HepG2 (cell line): Measurements from ENCODE around the gene KANSL1. TPM values are rescaled to one million over a fixed set of nuclear protein-coding genes. Genes with fewer than 3 reads are reported as not detected.

Experiments used
- ATAD3A ChIP-seq: sonication (generic); formaldehyde crosslinking; IDR thresholded peaks from 2 replicates; pipeline ENCODE4 v1.4.0; 2020; ENCODE audit warnings: missing genetic modification reagents
- CREBL2 ChIP-seq: sonication (generic); formaldehyde crosslinking; IDR thresholded peaks from 2 replicates; pipeline ENCODE4 v1.8.1; 2023; ENCODE audit warnings: missing genetic modification reagents, mild to moderate bottlenecking, borderline replicate concordance
- DMAP1 ChIP-seq: IDR thresholded peaks from 2 replicates; pipeline ENCODE4 v1.6.1; 2016
- HMG20B ChIP-seq: conservative IDR thresholded peaks from 2 replicates; pipeline ENCODE4 v1.6.1; 2016; ENCODE audit warnings: missing genetic modification reagents, missing compliant biosample characterization
- KAT8 ChIP-seq: IDR thresholded peaks from 2 replicates; pipeline ENCODE4 v1.6.1; 2016; ENCODE audit warnings: missing genetic modification reagents, missing compliant biosample characterization
- NFIC ChIP-seq: IDR thresholded peaks from 2 replicates; pipeline ENCODE4 v1.6.1; 2012; ENCODE audit warnings: mild to moderate bottlenecking, low read length, inconsistent platforms
- NRL ChIP-seq: sonication (generic); formaldehyde crosslinking; IDR thresholded peaks from 2 replicates; pipeline ENCODE4 v1.5.0; 2020; ENCODE audit warnings: missing genetic modification reagents, mild to moderate bottlenecking, moderate library complexity, borderline replicate concordance
- POLR2A ChIP-seq, 2 experiments: IDR thresholded peaks; 2 replicates each; pipeline ENCODE4 v1.6.1; 2011; ENCODE audit warnings: low read depth in 2 of 2, low read length in 2 of 2, mild to moderate bottlenecking in 1 of 2, moderate library complexity in 1 of 2; ENCODE audit not compliant: insufficient read depth in 1 of 2
- PRPF4 ChIP-seq: fragments of 200-400 bp; formaldehyde crosslinking; IDR thresholded peaks from 2 replicates; pipeline ENCODE4 v1.6.1; 2016; ENCODE audit warnings: low read length, low read depth; ENCODE audit not compliant: poor library complexity, severe bottlenecking
- RARA ChIP-seq: IDR thresholded peaks from 2 replicates; pipeline ENCODE4 v1.6.1; 2016; ENCODE audit warnings: missing genetic modification reagents, missing compliant biosample characterization
- RELA ChIP-seq: sonication (generic); formaldehyde crosslinking; IDR thresholded peaks from 2 replicates; pipeline ENCODE4 v1.4.0; 2020; ENCODE audit warnings: missing genetic modification reagents
- RFX1 ChIP-seq: fragments of 450-650 bp; IDR thresholded peaks from 2 replicates; pipeline ENCODE4 v1.6.1; 2017
- SMARCC2 ChIP-seq: fragments of 450-650 bp; IDR thresholded peaks from 2 replicates; pipeline ENCODE4 v1.6.1; 2017; ENCODE audit warnings: antibody characterized with exemption, mild to moderate bottlenecking
- SMARCE1 ChIP-seq: fragments of 450-650 bp; IDR thresholded peaks from 2 replicates; pipeline ENCODE4 v1.6.1; 2017; ENCODE audit warnings: borderline replicate concordance
- SRY ChIP-seq: sonication (generic); formaldehyde crosslinking; IDR thresholded peaks from 2 replicates; pipeline ENCODE4 v1.8.0; 2022; ENCODE audit warnings: mild to moderate bottlenecking, missing genetic modification reagents
- TIGD3 ChIP-seq: sonication (generic); formaldehyde crosslinking; IDR thresholded peaks from 2 replicates; pipeline ENCODE4 v1.5.1; 2020; ENCODE audit warnings: mild to moderate bottlenecking, missing genetic modification reagents, borderline replicate concordance
- ZFP41 ChIP-seq: sonication (generic); formaldehyde crosslinking; IDR thresholded peaks from 2 replicates; pipeline ENCODE4 v1.4.0; 2020; ENCODE audit warnings: mild to moderate bottlenecking, missing genetic modification reagents, borderline replicate concordance
- ZHX2 ChIP-seq, 2 experiments: sonication (generic) in 1 of 2; formaldehyde crosslinking in 1 of 2; IDR thresholded peaks; 2 replicates each; pipeline versions ENCODE4 v1.6.1 to v1.9.0; 2014 to 2022; ENCODE audit warnings: antibody characterized with exemption in 1 of 2, borderline replicate concordance in 1 of 2, inconsistent platforms in 1 of 2, low read depth in 1 of 2, missing genetic modification reagents in 1 of 2
- ZNF121 ChIP-seq: sonication (generic); formaldehyde crosslinking; IDR thresholded peaks from 2 replicates; pipeline ENCODE4 v1.5.0; 2020; ENCODE audit warnings: mild to moderate bottlenecking, missing genetic modification reagents
- ZNF234 ChIP-seq: sonication (generic); formaldehyde crosslinking; conservative IDR thresholded peaks from 2 replicates; pipeline ENCODE4 v1.5.1; 2020; ENCODE audit warnings: mild to moderate bottlenecking, missing genetic modification reagents
- ZNF615 ChIP-seq: sonication (generic); formaldehyde crosslinking; IDR thresholded peaks from 2 replicates; pipeline ENCODE4 v1.5.0; 2020; ENCODE audit warnings: mild to moderate bottlenecking, missing genetic modification reagents, borderline replicate concordance
- ZNF678 ChIP-seq: sonication (generic); formaldehyde crosslinking; IDR thresholded peaks from 2 replicates; pipeline ENCODE4 v1.4.0; 2020; ENCODE audit warnings: mild to moderate bottlenecking, missing genetic modification reagents
- ZNF749 ChIP-seq: sonication (generic); formaldehyde crosslinking; IDR thresholded peaks from 2 replicates; pipeline ENCODE4 v1.8.0; 2022; ENCODE audit warnings: mild to moderate bottlenecking, missing genetic modification reagents, moderate library complexity, borderline replicate concordance
- ZZZ3 ChIP-seq: sonication (generic); formaldehyde crosslinking; IDR thresholded peaks from 2 replicates; pipeline ENCODE4 v1.4.0; 2020; ENCODE audit warnings: missing genetic modification reagents, mild to moderate bottlenecking, borderline replicate concordance
- polyA plus RNA-seq, 8 experiments: library from polyadenylated mRNA; depleted of rRNA in 3 of 8; stranded (reverse) in 7 of 8; unstranded in 1 of 8; fragments of >200 nt; fragmentation: Illumina TruSeq in 4 of 8; extraction: Trizol in 4 of 8; gene quantifications; 2 replicates each; pipeline versions ENCODE4 v1.2.1 to v1.2.3, GENCODE V29; 2011 to 2016; ENCODE audit warnings: low read depth in 4 of 8, missing spikeins in 1 of 8, mixed read lengths in 1 of 8; ENCODE audit not compliant: insufficient read depth in 1 of 8
- total RNA-seq, 5 experiments: library from RNA; depleted of rRNA; stranded (reverse); fragments of >200 nt; fragmentation: Illumina TruSeq; extraction: Trizol; gene quantifications; 2 replicates each; pipeline ENCODE4 v1.2.3, GENCODE V29; 2016; ENCODE audit warnings: low read depth in 1 of 5

Gene KANSL1
- total and polyA plus RNA-seq, 2 of the 13 experiments (the other 11 are each of a cell fraction or from before 2014, with no cell fraction given): 24.0 to 59.6 TPM

DNA sequence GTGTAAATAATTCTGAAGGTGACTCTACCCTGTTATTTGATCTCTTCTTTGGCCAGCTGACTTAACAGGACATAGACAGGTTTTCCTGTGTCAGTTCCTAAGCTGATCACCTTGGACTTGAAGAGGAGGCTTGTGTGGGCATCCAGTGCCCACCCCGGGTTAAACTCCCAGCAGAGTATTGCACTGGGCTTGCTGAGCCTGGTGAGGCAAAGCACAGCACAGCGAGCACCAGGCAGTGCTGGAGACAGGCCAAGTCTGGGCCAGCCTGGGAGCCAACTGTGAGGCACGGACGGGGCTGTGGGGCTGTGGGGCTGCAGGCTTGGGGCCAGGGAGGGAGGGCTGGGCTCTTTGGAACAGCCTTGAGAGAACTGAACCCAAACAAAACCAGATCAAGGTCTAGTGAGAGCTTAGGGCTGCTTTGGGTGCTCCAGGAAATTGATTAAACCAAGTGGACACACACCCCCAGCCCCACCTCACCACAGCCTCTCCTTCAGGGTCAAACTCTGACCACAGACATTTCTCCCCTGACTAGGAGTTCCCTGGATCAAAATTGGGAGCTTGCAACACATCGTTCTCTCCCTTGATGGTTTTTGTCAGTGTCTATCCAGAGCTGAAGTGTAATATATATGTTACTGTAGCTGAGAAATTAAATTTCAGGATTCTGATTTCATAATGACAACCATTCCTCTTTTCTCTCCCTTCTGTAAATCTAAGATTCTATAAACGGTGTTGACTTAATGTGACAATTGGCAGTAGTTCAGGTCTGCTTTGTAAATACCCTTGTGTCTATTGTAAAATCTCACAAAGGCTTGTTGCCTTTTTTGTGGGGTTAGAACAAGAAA, 189.1 kb downstream of the KANSL1 start (continued):
- TF ChIP-seq ZHX2 (IDR thresholded peaks at IDR 0.05; ENCODE audit: low read depth): no peak
- TF ChIP-seq ZHX2 (CRISPR knock-in tag; IDR thresholded peaks at IDR 0.05; ENCODE audit: borderline replicate concordance): no peak
- TF ChIP-seq SMARCE1: no peak
- TF ChIP-seq ZFP41 (CRISPR knock-in tag): no peak
- 0 out of 2 replicates have a peak, but pooled peaks have one; percentile 47 for TF ChIP-seq SRY (CRISPR knock-in tag)
- no peak for TF ChIP-seq CREBL2
- TF ChIP-seq ZNF121 (CRISPR knock-in tag): peak; percentile 61
- TF ChIP-seq ATAD3A (CRISPR knock-in tag): no peak
- no peak for TF ChIP-seq RELA (CRISPR knock-in tag)
- no peak for TF ChIP-seq ZZZ3 (CRISPR knock-in tag)
- peak; percentile 62; the same call in 1 of the 2 replicates for TF ChIP-seq KAT8 (CRISPR knock-in tag)
- peak; percentile 89 for TF ChIP-seq NRL (CRISPR knock-in tag)
- TF ChIP-seq ZNF234 (CRISPR knock-in tag): no peak
- no peak for TF ChIP-seq DMAP1 (CRISPR knock-in tag)
- TF ChIP-seq ZNF615 (CRISPR knock-in tag): no peak
- TF ChIP-seq RARA (CRISPR knock-in tag): peak; percentile 77; the same call in 1 of the 2 replicates
- no peak for TF ChIP-seq HMG20B (CRISPR knock-in tag)
- no peak for TF ChIP-seq ZNF749 (CRISPR knock-in tag)
- no peak for TF ChIP-seq RFX1
- no peak for TF ChIP-seq POLR2A (IDR thresholded peaks at IDR 0.05; ENCODE audit: insufficient read depth in 1 of 2, low read depth in 2 of 2, low read length in 2 of 2)
- TF ChIP-seq NFIC: no peak; the same call in 1 of the 2 replicates
- no peak for TF ChIP-seq SMARCC2
- TF ChIP-seq TIGD3: no peak
- TF ChIP-seq PRPF4: no peak
- no peak for TF ChIP-seq ZNF678 (CRISPR knock-in tag)
